HepG2 (cell line): ENCODE data around the gene CAMTA1. TPM values are rescaled to one million over a fixed set of nuclear protein-coding genes. Genes with fewer than 3 reads are reported as not detected.

Source experiments
- ATAC-seq: fragments of 200-7000 bp; cut with Tn5 transposase; 3 replicates; pipeline ENCODE4 v1.9.1; 2020; ENCODE audit warnings: mild to moderate bottlenecking, moderate library complexity
- BruUV-seq: library from RNA; stranded (reverse); fragments of 400-500 nt; replicated peaks from 2 replicates; lab custom pipeline; 2021; lab: Mats Ljungman, UMichigan
- CTCF ChIA-PET: fragments of 300-600 bp; formaldehyde crosslinking; extraction: SDS; loops from one replicate; lab custom pipeline; 2021; ENCODE audit warnings: low total read pairs, inconsistent platforms, low intra/inter-chr PET ratio; lab: Yijun Ruan, JAX
- POLR2A ChIA-PET: fragments of 350-600 bp; sonication (Branson Sonifier 250); formaldehyde crosslinking; loops from one replicate; lab custom pipeline; 2020; ENCODE audit warnings: antibody characterized with exemption, inconsistent platforms; lab: Yijun Ruan, JAX
- DNase-seq: peaks from one replicate; pipeline ENCODE4 v3.0.0-alpha.2; 2015; ENCODE audit warnings: low spot score
- FAIRE-seq: peaks from 3 replicates; lab custom pipeline; 2011; peaks lifted over from hg19 to GRCh38; lab: Jason Lieb, UNC
- H2AFZ ChIP-seq: one replicate; pipeline ENCODE4 v1.6.1; 2011; ENCODE audit warnings: low read length, inconsistent platforms
- H3K27ac ChIP-seq: fragments of 300-600 bp; 3 replicates; pipeline ENCODE4 v1.8.0; 2011; ENCODE audit warnings: mixed run types, mild to moderate bottlenecking, mixed read lengths, low read length, inconsistent platforms; ENCODE audit not compliant: insufficient read depth; ENCODE audit errors: extremely low read length
- H3K27me3 ChIP-seq, 2 experiments: fragments of 200-600 bp in 1 of 2; 2 replicates in 1 of 2; 3 replicates in 1 of 2; pipeline versions ENCODE4 v1.6.0 to v1.8.0; 2011; ENCODE audit warnings: low read length in 2 of 2, mild to moderate bottlenecking in 2 of 2, moderate library complexity in 2 of 2, inconsistent platforms in 1 of 2; ENCODE audit not compliant: insufficient read depth in 2 of 2, control insufficient read depth in 1 of 2
- H3K36me3 ChIP-seq, 2 experiments: fragments of 200-600 bp in 1 of 2; replicated peaks in 1 of 2; 2 replicates in 1 of 2; 3 replicates in 1 of 2; pipeline versions ENCODE4 v1.5.1 to v1.8.0; 2011; ENCODE audit warnings: low read length in 2 of 2, inconsistent platforms in 1 of 2; ENCODE audit not compliant: insufficient read depth in 2 of 2, control insufficient read depth in 1 of 2
- H3K4me1 ChIP-seq: 2 replicates; pipeline ENCODE4 v1.5.1; 2012; ENCODE audit warnings: low read length, inconsistent platforms; ENCODE audit not compliant: insufficient read depth
- H3K4me2 ChIP-seq: 2 replicates; pipeline ENCODE4 v1.6.0; 2011; ENCODE audit warnings: low read depth, low read length, inconsistent platforms
- H3K4me3 ChIP-seq, 3 experiments: fragments of 200-600 bp in 1 of 3; sonication (generic), shearing (Covaris generic) in 1 of 3; replicated peaks in 1 of 3; 2 replicates each; pipeline ENCODE4 v1.5.1; 2011 to 2016; ENCODE audit warnings: low read length in 3 of 3, inconsistent platforms in 2 of 3, low read depth in 2 of 3, mild to moderate bottlenecking in 2 of 3, control low read depth in 1 of 3, mixed read lengths in 1 of 3; ENCODE audit not compliant: insufficient read depth in 1 of 3
- H3K79me2 ChIP-seq: one replicate; pipeline ENCODE4 v1.6.1; 2011; ENCODE audit warnings: low read length, inconsistent platforms; ENCODE audit not compliant: insufficient read depth
- H3K9ac ChIP-seq: 2 replicates; pipeline ENCODE4 v1.6.0; 2011; ENCODE audit warnings: mild to moderate bottlenecking, low read depth, low read length, inconsistent platforms; ENCODE audit not compliant: insufficient read depth
- H3K9me3 ChIP-seq: 2 replicates; pipeline ENCODE4 v1.5.1; 2012; ENCODE audit warnings: mild to moderate bottlenecking, low read length
- H4K20me1 ChIP-seq: 2 replicates; pipeline ENCODE4 v1.6.0; 2011; ENCODE audit warnings: inconsistent platforms, mild to moderate bottlenecking, low read length, moderate library complexity; ENCODE audit not compliant: insufficient read depth
- HCFC1 ChIP-seq: fragments of 150-350 bp; IDR thresholded peaks from 2 replicates; pipeline ENCODE4 v1.6.1; 2014; ENCODE audit warnings: low read depth, low read length
- MED1 ChIP-seq: sonication (generic); formaldehyde crosslinking; IDR thresholded peaks from 2 replicates; pipeline ENCODE4 v1.4.0; 2020; ENCODE audit warnings: missing genetic modification reagents
- RNF2 ChIP-seq: fragments of 450-650 bp; conservative IDR thresholded peaks from 2 replicates; pipeline ENCODE4 v1.6.1; 2016; ENCODE audit warnings: low read depth
- YY1 ChIP-seq: IDR thresholded peaks from 2 replicates; pipeline ENCODE4 v1.6.1; 2011; ENCODE audit warnings: low read length, low read depth, moderate library complexity, mild to moderate bottlenecking; ENCODE audit not compliant: insufficient read depth, insufficient replicate concordance
- ZNF260 ChIP-seq: sonication (generic); formaldehyde crosslinking; IDR thresholded peaks from 2 replicates; pipeline ENCODE4 v1.4.0; 2020; ENCODE audit warnings: missing genetic modification reagents, low read depth, mild to moderate bottlenecking, borderline replicate concordance
- ZNF3 ChIP-seq: IDR thresholded peaks from 2 replicates; pipeline ENCODE4 v1.7.0; 2017; ENCODE audit warnings: inconsistent platforms
- ZNF615 ChIP-seq: sonication (generic); formaldehyde crosslinking; IDR thresholded peaks from 2 replicates; pipeline ENCODE4 v1.5.0; 2020; ENCODE audit warnings: mild to moderate bottlenecking, missing genetic modification reagents, borderline replicate concordance
- ZNF83 ChIP-seq: sonication (generic); formaldehyde crosslinking; IDR thresholded peaks from 2 replicates; pipeline ENCODE4 v1.4.0; 2020; ENCODE audit warnings: missing genetic modification reagents, mild to moderate bottlenecking, borderline replicate concordance
- ZXDC ChIP-seq: sonication (generic); formaldehyde crosslinking; IDR thresholded peaks from 2 replicates; pipeline ENCODE4 v1.5.0; 2020; ENCODE audit warnings: mild to moderate bottlenecking, missing genetic modification reagents
- WGBS: methylation state at CpG from one replicate; pipeline ENCODE4 v1.1.6; 2017; ENCODE audit warnings: low lambda C conversion rate; 5-methylcytosine and 5-hydroxymethylcytosine counted together
- in situ Hi-C: cut with HindIII; loops from 2 replicates; pipeline ENCODE4 v1.10.0; 2017; ENCODE audit warnings: low pct_unique_long_range_greater_than_20kb; ENCODE audit not compliant: extremely low pct_ligation_motif_present
- intact Hi-C: fragments of 100-400 bp; cut with micrococcal nuclease; formaldehyde crosslinking; loops from one replicate; pipeline ENCODE4 v1.10.0; 2022; ENCODE audit not compliant: unreplicated experiment
- polyA plus RNA-seq, 8 experiments: library from polyadenylated mRNA; depleted of rRNA in 3 of 8; stranded (reverse) in 7 of 8; unstranded in 1 of 8; fragments of >200 nt; fragmentation: Illumina TruSeq in 4 of 8; extraction: Trizol in 4 of 8; gene quantifications; 2 replicates each; pipeline versions ENCODE4 v1.2.1 to v1.2.3, GENCODE V29; 2011 to 2016; ENCODE audit warnings: low read depth in 4 of 8, missing spikeins in 1 of 8, mixed read lengths in 1 of 8; ENCODE audit not compliant: insufficient read depth in 1 of 8
- total RNA-seq, 5 experiments: library from RNA; depleted of rRNA; stranded (reverse); fragments of >200 nt; fragmentation: Illumina TruSeq; extraction: Trizol; gene quantifications; 2 replicates each; pipeline ENCODE4 v1.2.3, GENCODE V29; 2016; ENCODE audit warnings: low read depth in 1 of 5

The CAMTA1 gene
- total and polyA plus RNA-seq, 2 of the 13 experiments (the other 11 are each of a cell fraction or from before 2014, with no cell fraction given), result 25.0 to 36.4 TPM

GRCh38 chr1:6959491-6959890 lies 174.2 kb downstream of the CAMTA1 start:
- Histone ChIP-seq H3K79me2 (no peaks in the 10 kb centered on the region), H3K27me3 (peaks cover 3 to 30% of the 10 kb centered on the region in 2 experiments; a peak in 3 of 5 replicates), H3K9me3 (no peaks in the 10 kb centered on the region), H3K4me2 (no peak overlapping the region), H3K36me3 (no peaks in the 10 kb centered on the region), H4K20me1 (no peaks in the 10 kb centered on the region), H3K9ac (no peak overlapping the region), H3K27ac (no peak overlapping the region), H3K4me1 (0 out of 2 replicates have a peak, but pooled peaks cover 10% of the 10 kb centered on the region), H2AFZ (no peak overlapping the region), H3K4me3 (no peak overlapping the region)
- ChIA-PET POLR2A (no interaction called here), CTCF (no interaction called here)
- ATAC-seq (no peak), FAIRE-seq (no peak), DNase-seq (no peak)
- in situ Hi-C loops, result no loop called here
- WGBS, result 58% methylated on average over 6 of the region's 8 CpGs
- intact Hi-C loops, result no loop called here
- no TSS peak for BruUV-seq
- TF ChIP-seq ZNF260 (CRISPR knock-in tag), result no peak
- TF ChIP-seq HCFC1, result no peak
- TF ChIP-seq RNF2, result no peak
- no peak for TF ChIP-seq ZXDC (CRISPR knock-in tag)
- no peak for TF ChIP-seq ZNF615 (CRISPR knock-in tag)
- TF ChIP-seq YY1, result no peak
- no peak for TF ChIP-seq ZNF3 (CRISPR knock-in tag)
- no peak for TF ChIP-seq ZNF83
- TF ChIP-seq MED1, result no peak
